GM21390 (cell line): ENCODE results near the gene LENEP.

Experiments
- ATAC-seq: cut with Tn5 transposase; IDR thresholded peaks from one replicate; pipeline ENCODE4 v1.9.1; 2021; ENCODE audit not compliant: unreplicated experiment

The LENEP gene

DNA sequence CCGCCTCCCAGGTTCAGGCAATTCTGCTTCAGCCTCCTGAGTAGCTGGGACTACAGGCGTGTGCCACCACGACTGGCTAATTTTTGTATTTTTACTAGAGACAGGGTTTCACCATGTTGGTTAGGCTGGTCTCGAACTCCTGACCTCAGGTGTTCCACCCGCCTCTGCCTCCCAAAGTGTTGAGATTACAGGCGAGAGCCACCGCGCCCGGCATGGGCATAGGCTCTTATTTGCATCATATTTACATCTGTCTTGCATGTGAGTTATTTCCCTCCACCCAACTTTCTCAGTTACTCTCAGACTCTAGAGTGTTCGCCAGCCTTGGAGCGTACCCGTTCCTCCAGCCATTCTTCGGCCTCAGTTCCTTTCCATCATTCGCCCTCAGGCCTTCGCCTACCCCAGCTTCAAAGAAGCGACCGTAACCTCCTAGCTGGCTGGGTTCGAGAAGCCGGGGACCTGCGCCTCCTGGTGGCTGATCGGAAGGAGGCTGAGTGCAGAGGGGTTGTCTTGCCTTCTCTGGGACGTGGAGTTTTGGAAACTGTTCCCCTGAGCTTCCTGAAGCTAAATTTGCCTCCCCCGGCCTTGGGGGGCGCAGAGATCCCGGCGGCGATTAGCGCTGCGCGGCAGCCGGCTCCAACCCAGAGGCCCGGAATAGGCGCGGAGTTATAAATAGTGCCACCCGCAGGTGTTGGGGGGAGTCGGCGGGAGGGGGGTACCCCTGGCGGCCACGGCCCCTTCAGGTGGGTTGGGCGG is 5.6 kb downstream of the LENEP start:
- ATAC-seq = no peak

DNA sequence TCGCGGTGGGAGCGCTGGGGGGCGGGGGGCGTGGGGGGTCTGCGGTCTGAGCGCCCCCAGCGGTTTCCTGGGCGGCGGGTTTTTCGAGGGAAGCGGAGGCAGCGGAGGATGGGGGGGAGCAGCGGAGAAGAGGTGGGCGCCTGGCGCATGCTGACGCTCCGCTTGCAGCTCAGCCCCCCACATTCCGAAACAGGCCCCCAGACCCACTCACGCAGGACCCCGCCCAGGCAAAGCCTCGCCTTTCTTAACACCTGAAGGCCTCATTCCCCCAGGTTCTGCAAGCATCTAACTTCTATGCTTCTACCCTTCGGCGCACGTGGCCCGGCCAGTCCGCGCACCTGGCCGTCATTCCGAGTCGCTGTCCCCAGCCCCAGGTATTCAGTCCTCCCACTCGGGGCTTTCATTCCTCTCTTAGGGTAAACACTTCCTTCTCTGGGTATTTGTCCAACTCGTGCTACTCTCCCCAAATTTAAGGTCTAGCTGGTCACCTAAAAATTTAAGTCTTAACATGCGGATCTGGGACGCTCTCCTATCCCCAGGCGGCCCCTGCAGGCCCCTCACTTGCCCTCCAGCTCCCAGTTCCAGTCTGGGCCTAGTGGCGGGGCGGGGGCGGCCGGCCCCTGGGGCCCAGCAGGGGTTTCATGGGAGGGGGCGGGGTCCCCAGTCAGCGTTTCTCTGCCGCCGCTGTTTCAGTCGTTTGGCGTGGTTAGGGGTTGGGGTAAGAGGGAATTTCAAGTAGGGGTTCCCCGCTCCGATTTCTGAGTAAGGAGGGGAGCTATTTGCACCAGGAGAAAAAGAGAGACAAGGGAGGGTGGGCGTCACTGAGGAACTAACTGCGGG is 6.4 kb downstream of the LENEP start:
- ATAC-seq = no peak

DNA sequence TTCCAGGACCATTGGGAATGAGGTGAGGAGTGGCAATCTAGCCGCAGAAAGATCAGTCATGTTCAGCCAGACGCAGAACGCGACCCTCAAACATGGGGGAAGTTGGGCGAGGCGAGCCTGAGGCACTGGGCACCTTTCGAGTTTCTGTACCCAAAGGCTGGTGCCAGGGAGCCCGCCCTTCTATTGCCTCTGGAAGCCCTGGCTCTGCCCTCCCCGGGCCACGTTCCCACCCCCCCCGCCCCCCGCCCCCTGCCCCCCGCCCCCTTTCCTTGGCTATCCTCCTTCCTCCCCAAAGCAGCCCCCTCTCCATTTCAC is 7.0 kb downstream of the LENEP start:
- no peak for ATAC-seq

GRCh38 chr1:155000726-155001424 is 7.5 kb downstream of the LENEP start:
- peak; percentile 43 for ATAC-seq

DNA sequence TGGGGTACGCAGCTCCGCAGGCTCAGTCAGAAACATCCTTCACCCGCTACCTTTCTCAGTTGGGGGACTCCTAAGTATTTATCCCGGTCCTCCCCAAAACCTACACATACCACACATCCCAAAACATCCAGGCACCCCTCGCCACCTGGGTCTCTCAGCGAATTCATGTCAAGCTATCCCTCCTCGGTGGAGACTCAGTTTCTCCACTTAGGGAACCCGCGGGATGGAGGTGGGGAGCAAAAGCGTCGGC is 8.0 kb downstream of the LENEP start:
- no peak for ATAC-seq

DNA sequence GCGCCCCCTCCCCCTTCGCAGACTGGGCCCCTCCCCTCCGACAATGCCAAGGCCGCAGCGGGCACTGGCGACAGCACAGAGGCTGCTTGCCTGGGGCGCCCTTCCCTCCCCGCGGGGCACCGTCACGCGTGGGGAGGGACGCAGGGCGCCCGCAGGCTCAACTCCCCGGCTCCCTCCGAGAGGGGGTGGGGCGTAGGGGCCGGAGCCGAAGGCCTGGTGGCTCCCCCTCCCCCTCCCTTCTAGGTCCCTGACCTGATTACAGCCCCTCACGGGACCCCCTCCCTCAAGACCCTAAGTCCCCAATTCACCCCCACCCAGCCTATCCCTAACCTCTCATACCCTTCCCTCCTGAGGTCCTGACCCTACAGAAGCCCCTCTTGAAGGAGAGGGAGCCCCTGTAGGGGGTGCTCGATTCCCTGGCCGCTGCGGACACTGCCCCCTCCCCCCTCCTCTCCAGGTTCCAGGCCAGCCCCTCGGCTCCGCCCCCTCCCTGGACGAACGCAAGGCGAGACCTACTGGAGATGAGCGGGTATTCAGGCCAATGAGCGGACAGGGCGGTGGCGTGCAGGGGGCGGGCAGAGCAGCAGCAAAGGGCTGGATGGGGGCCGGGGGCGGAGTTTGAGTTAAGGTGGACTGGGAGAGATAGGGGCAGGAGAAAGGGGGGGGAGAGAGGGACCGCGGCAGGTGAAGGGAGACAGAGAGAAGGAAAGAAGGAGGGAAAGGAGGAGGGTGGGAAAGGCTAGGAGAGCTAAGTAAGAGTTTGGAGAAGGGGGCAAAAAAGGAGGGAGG is 8.5 kb downstream of the LENEP start:
- no peak for ATAC-seq

DNA sequence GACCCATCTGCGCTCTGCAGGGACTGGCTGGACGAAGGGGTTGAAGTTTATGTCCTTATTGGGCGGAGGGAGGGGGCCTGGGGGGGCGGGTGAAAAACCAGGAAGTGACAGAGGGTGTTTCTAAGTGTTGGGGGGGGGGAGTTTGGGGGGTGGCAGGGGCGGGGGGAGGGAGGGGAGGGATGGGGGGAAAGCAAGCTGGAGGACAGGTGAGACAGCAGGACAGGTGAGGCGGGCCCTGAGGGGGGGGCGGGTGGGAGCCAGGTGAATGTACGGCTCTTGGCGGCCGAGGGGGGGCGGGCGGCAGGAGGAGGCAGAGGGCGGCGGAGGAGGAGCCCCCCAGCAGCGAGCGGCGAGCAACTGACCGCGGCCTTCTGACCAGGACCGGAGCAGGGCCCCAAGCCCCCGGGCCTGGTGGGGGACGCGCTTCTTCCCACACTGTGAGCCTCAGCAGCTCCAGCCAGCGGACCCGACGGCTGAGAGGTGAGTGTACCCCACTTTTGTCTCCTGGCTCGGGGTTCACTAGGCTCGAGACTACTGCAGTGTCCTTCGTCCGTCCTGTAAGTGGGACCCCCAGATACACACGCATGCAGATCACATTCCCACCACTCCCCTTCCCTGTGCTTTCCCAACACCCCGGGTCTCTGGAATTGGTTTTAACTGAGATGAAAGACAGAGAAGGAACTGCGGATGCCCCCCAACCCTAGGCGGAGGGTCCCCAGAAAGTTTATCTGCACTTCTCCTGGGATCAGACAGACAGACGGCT is 9.3 kb downstream of the LENEP start, which contains the start of gene ZBTB7B:
ZBTB7B (plus strand) TSS at position 339 of the 763 bp plus-strand sequence. CDS start 11,859 bp downstream, outside the sequence.
- ATAC-seq = no peak

DNA sequence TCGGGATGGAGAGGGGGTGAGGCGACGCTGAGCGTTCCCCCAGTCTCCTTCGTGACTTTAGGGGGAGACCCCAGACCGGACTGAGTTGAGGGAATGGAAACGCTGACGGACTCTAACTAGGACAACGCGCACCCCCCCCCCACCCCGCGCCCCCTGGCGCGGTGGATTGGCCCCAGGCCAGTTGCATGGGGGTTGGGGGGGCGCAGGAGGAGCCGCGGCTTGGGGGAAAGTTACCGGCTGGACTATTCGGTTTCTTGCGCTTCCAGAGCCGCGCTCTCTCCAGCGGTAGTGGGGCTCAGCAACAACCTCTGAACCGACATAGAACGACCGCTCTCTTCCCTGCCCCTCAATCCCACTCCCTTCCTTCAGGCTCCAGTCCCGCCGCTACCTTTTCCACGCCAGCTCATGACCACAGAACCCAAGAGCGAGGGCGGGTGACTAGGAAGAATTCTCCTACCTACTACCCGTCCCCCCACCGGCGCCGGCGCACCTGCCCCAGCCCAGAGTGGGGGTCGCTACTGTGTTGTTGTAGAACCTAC is 9.9 kb downstream of the LENEP start:
- ATAC-seq = no peak

- ATAC-seq = no peak
Measured at GRCh38 chr1:155003766-155004351, 10.5 kb downstream of the LENEP start.

DNA sequence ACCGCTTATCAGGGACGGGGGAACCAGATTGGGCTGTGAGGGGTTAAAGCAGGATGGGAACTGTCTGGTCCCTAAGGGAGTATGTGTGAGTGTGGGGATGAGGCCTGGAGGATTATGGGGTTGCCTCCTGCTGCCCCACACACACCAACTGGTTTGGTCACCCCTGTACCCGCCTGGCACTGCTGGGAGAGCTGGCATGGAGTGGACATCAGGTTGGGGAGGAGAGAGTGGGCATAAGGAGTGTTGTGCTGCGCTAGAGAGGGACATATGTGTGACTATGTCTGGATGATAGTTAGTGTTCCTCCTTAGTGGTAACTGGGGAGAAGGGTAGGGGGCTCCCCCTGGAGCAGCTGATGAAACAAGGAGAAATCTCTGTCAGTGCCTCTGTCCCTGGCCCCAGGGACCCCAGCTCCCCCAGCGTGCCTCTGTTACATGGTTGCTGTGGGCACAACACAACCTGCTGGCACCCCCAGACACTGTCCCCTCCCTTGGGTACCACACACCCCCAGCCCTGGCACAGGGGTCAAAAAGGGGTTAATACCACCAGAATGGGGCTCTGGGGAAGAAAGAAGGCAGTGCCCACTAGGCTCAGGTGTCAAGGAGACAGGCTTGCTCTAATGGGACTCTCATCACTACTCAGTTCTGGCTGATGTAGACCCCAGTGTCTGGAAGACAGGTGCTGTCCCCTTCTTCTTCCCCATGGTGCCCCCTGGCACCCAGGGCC is 11.1 kb downstream of the LENEP start:
- ATAC-seq = no peak

DNA sequence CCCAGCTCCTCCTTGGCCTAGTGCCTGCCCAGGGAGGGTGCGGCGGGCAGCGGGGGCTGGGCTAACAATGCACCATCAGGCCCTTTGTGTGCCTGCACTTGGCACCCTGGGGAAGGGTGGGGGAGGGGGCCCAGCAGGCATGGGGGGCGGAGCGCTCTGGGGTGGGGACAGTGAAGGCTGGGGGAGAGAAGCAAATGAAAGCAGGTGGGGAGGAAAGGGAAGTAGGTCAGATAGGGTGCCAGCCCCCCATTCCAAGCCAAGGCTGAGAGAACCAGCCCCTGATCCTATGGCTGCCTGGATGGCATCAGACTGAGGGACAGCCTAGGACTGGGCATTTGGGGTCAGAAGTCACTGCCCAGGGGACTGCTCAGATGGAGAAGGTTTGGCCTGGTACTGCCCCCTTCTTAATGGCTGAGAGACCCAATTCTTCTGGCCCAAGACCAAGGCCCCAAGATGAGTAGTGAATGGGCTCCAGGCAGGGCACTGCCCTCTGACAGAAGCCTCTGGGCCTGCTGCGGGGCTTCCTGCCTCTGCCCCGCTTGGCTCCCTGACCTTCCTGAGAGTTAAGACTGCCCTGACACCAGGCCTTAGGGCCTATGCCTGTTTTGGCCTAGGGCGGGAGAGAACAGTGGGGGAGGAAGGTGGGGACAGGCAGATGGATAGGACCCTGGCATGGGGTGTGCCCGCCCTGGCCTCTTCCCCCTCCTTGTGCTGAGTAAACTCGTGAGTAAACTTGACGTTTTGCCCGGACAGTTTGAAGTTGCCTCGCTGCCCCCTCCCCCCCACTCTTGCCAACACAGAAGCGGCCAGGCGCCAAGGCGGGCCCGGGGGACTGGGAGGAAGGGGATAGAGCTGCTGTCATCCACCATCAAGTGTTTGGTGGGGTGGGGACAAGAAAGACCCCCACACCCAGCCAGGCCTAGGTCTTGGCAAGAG is 12.0 kb downstream of the LENEP start:
- no peak for ATAC-seq

DNA sequence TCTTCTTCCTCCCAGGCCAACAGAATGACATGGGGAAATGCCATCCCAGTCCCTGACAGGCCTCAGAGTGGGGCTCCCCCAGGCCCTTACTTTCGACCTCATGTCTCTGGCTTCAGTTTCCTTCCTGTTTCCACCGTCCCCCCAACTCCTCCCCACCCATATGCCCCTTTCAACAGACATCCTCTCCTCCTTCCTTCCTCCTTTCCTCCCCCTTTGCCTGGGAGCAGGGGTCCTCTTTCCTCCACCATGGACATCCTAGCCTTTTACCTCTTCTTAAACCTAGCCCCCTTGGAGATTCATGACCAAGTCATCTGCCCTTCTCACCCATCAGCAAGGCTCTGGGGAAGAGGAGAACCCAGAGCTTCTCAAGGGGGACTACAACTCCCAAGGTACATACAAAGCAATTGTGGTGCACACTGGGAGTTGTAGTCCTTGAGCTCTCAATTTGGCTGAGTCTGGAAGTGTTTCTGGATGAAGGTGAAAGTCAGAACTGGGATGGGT is 13.3 kb downstream of the LENEP start:
- no peak for ATAC-seq

DNA sequence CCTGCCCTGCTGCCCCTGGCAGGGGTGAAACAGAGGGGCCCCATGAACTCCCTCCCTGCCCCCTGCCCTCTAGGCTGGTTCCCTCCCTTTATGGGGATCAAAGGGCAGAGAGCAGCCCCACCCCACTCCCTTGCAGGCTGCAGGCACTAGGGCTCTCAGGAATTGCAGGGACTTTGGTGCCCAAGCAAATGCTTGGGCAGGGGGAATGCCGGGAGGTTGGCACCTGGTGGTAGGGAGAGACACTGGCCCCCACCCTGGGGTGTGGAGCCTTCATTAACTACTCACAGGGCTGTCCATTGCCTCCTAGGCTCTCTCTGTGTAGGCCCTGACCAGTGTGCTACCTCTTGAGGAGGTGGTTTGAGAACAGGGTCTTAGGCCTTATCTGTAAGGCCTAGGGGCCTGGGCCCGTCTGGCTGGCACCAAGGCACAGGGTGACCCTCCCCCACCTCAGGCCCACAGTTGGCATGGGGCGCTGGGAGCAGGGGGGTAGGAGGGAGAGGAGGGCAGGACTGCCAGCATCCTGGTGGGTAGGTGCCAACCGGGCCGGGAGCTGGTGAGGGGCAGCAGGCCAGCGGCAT is 14.0 kb downstream of the LENEP start:
- no peak for ATAC-seq

GRCh38 chr1:155008015-155008941 is 14.9 kb downstream of the LENEP start:
- ATAC-seq = no peak

GRCh38 chr1:155009221-155009711 is 15.9 kb downstream of the LENEP start:
- no peak for ATAC-seq

DNA sequence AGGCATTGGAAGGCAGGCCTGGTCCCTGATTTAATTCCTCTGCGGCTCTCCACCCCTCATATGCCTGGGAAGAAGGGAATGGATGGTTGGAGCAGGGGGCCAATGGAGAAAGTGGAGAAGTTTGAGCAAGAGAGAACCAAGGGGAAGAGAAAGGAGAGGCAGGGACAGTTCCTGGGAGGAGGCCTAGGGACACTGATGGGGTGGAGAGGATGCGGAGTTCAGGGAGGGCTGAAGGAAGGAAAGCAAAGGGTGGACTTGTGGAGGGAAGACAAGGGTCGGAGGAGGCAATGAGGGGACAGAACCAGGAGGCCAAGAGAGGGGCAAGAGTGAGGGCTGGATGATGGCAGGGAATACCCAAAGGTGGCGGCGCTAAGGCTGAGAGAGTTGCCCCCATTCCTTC is 16.4 kb downstream of the LENEP start:
- no peak for ATAC-seq
